Lower lobe of right lung (tissue), 2 donors: ENCODE data around the gene ZNF805. TPM values are rescaled to one million over a fixed set of nuclear protein-coding genes. Genes with fewer than 3 reads are reported as not detected.
"Not testable (repeated sequence)": the region's sequence is repeated elsewhere in the genome, so short reads cannot be mapped to it uniquely, and the experiment has no call there.

Experiments
- ATAC-seq, 2 donors: fragments of 200-7000 bp; cut with Tn5 transposase; one replicate each; pipeline ENCODE4 v1.9.1; 2020 to 2022; ENCODE audit warnings: mild to moderate bottlenecking in 2 of 2, moderate library complexity in 2 of 2
- DNase-seq: peaks from one replicate; pipeline ENCODE4 v3.0.0-alpha.2; 2020
- H3K27ac ChIP-seq: fragments of 200-600 bp; one replicate; pipeline ENCODE4 v1.8.0; 2022
- H3K27me3 ChIP-seq: fragments of 200-600 bp; one replicate; pipeline ENCODE4 v1.8.0; 2022; ENCODE audit warnings: low read depth
- H3K36me3 ChIP-seq: fragments of 200-600 bp; one replicate; pipeline ENCODE4 v1.8.0; 2022; ENCODE audit warnings: mild to moderate bottlenecking
- H3K4me1 ChIP-seq: fragments of 200-600 bp; one replicate; pipeline ENCODE4 v1.8.0; 2022
- H3K4me3 ChIP-seq: fragments of 200-600 bp; one replicate; pipeline ENCODE4 v1.8.0; 2022; ENCODE audit warnings: mild to moderate bottlenecking
- H3K9me3 ChIP-seq: fragments of 200-600 bp; one replicate; pipeline ENCODE4 v1.8.0; 2022
- intact Hi-C: fragments of 100-400 bp; cut with DNase I; formaldehyde crosslinking; loops from one replicate; pipeline ENCODE4 v1.11.0; 2022
- long read RNA-seq: library from polyadenylated mRNA; unstranded; transcript quantifications from one replicate; pipeline ENCODE4 v2.0.0, GENCODE V29; 2021
- total RNA-seq: library from RNA; stranded (reverse); fragmentation: NEBNext Ultra II Directional; extraction: Animal tissue kit (Norgen Biotek cat#: 25700); gene quantifications from one replicate; pipeline ENCODE4 v1.2.1, GENCODE V29; 2021
- TF ChIP-seq, protein P1 (sequence below): fragments of 200-600 bp; IDR thresholded peaks from one replicate; pipeline ENCODE4 v1.8.0; 2022; ENCODE audit warnings: antibody characterized with exemption, mild to moderate bottlenecking
- donor health status: DM: no; HTN: yes; CAD: no; lungs with severe emphysema.

Gene ZNF805
- 13.6 TPM for total RNA-seq
- long read RNA-seq, partial matches to known transcripts, result 0 of 5 reads
- long read RNA-seq, other reads (novel, unspliced or antisense), result 2 of 5 reads

DNA sequence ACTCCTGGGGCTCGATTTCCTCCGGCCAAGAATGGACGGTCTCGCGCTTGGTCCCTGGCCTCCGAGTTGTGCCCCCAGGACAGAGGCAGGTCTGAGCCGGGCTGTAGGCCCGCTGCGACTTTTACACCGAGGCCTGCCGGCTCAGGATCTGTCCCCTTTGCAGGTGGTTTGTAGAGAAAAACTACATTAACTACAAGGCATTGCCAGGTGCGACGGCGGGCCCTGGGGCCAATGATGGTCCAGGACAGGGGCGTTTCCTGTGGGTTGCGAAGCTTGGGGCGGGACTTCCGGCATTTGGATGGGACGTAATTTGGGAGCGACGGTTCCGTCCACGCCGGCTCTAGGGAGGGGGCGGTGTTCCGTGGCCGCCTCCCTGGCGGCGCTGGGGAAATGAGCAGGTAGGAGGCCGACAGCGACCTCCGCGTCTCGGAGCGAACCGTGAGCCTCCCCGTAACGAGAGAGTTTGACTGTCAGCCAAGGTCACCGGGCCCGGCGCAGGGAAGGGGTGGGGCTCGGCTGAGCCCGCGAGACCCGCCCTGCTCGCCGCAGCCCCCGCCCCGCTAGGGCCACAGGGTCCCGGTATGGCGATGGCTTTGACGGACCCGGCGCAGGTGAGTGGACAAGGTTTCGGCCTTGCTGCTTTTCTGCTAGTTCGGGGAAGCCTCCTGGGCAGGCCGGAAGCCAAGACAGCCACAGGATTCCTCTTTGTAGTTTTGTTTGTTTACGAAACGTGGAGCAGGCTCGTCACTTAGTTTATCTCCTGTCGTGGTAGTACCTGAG, at the start of gene ZNF805:
ZNF805 (plus strand) TSS at position 322 of the 780 bp plus-strand sequence; CDS start at position 582, 260 bp downstream.
- Histone ChIP-seq H3K4me1 (peaks cover 20% of the 10 kb centered on the region), H3K9me3 (no peaks in the 10 kb centered on the region), H3K27ac (peak within 1 kb of the TSS; percentile 90), H3K36me3 (peaks cover 19% of the 10 kb centered on the region), H3K4me3 (peak within 1 kb of the TSS; percentile 100), H3K27me3 (no peaks in the 10 kb centered on the region)
- ATAC-seq (peak; percentile 99 to 100), DNase-seq (peak; percentile 96)
- intact Hi-C loops, result no loop called here
- TF ChIP-seq, protein P1, sequence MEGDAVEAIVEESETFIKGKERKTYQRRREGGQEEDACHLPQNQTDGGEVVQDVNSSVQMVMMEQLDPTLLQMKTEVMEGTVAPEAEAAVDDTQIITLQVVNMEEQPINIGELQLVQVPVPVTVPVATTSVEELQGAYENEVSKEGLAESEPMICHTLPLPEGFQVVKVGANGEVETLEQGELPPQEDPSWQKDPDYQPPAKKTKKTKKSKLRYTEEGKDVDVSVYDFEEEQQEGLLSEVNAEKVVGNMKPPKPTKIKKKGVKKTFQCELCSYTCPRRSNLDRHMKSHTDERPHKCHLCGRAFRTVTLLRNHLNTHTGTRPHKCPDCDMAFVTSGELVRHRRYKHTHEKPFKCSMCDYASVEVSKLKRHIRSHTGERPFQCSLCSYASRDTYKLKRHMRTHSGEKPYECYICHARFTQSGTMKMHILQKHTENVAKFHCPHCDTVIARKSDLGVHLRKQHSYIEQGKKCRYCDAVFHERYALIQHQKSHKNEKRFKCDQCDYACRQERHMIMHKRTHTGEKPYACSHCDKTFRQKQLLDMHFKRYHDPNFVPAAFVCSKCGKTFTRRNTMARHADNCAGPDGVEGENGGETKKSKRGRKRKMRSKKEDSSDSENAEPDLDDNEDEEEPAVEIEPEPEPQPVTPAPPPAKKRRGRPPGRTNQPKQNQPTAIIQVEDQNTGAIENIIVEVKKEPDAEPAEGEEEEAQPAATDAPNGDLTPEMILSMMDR, result no peak

DNA sequence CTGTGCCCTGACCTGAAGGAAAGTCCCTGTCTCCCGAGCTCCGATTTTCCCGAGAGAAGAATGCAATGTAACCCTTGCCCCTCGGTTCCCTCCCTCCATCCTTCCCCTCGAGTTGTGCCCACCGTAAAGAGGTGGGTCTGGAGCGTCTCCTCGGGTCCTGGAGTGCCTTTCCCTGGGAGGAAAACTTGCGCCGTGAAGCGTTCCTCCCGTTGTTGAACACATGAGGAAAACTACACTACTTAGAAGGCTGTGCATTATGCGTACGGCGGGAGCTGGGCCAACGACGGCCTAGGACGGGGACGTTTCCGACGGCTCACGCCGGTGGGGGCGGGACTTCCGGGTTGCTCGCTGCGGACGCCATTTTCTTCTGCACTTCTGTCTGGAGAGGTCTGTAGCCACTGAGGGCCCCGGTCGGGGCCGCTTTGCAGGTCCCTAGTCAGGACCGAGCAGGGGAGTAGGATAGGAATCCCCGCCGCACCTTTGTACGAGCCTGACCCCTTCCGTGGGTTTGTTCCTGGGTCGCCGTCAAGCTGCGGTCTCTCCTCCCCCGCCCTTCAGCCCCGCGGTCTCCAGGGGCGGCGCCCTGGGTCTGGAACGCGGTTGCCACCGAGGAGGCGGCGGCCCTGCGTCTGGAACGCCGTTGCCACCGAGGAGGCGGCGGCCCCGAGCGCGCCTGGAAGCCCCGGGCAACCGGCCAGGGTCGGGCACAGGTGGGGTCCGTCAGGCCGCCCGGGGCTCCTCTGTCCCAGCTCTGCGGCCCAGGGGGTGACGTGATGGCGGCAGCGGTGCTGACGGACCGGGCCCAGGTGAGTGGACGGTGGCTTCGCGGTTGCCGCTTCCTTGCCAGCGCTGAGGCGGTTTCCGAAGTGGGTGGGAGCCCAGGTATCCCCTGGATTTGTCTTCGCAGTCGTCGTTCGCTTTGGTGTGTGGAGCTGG, 49.0 kb upstream of the ZNF805 start, which contains the start of gene ZNF264:
ZNF264 (plus strand) TSS at position 360 of the 936 bp plus-strand sequence; CDS start at position 774, 414 bp downstream.
- Histone ChIP-seq H3K4me1 (peaks cover 20% of the 10 kb centered on the region), H3K36me3 (peaks cover 29% of the 10 kb centered on the region), H3K9me3 (peaks cover 4% of the 10 kb centered on the region), H3K27ac (peak within 1 kb of the TSS; percentile 88), H3K27me3 (no peaks in the 10 kb centered on the region), H3K4me3 (peak within 1 kb of the TSS; percentile 100)
- intact Hi-C loops, result no loop called here
- TF ChIP-seq, protein P1, result no peak
- ATAC-seq, result peak; percentile 98 to 99
- DNase-seq, result peak; percentile 95

DNA sequence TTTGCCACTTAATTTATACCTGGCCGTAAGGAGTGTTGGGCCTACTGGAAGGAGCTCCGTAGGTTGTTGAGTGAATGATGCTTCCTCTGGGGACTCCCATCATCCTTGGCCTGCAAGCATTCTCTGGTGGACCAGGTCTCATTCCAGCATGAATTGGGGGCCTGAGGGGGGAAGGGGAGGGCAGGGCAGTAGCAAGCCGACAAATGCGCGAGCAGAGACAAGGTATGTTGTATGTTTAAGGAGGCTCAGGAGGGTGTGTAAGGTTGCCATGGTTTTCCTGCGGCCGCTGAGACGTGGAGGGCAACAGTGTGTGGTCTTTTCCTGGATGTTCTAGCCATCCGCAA, 48.4 kb upstream of the ZNF805 start:
- Histone ChIP-seq H3K36me3 (peaks cover 35% of the 10 kb centered on the region), H3K4me3 (peak overlapping the region; percentile 100), H3K4me1 (peaks cover 20% of the 10 kb centered on the region), H3K27ac (peak overlapping the region; percentile 88), H3K27me3 (no peaks in the 10 kb centered on the region), H3K9me3 (peaks cover 4% of the 10 kb centered on the region)
- DNase-seq, result no peak
- intact Hi-C loops, result no loop called here
- ATAC-seq, result peak; percentile 8 to 23
- TF ChIP-seq, protein P1, result no peak

DNA sequence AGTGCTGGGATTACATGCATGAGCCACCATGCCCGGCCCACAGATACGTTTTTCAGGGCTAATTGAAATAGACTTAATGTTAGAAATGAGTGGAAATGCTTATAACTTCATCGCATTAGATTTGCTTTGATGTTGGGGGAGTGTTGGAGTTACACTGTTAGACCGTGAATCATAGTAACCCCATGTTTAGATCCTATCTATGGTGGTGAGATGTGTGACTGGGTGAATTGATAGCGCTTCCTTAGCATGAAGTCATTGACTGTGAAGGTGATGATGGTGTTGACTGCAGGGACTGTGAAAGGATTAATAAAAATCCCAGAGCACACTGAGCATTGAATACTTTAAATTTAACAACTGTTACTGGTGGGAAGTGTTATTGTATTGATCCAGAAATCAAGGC, 47.4 kb upstream of the ZNF805 start:
- H3K36me3 ChIP-seq, result peaks cover 45% of the 10 kb centered on the region
- ATAC-seq, result no peak
- peaks cover 4% of the 10 kb centered on the region for H3K9me3 ChIP-seq
- no peaks in the 10 kb centered on the region for H3K27me3 ChIP-seq
- no peak overlapping the region for H3K27ac ChIP-seq
- no peak for DNase-seq
- TF ChIP-seq, protein P1, result no peak
- peaks cover 20% of the 10 kb centered on the region for H3K4me1 ChIP-seq
- intact Hi-C loops, result no loop called here
- H3K4me3 ChIP-seq, result peak overlapping the region; percentile 100

DNA sequence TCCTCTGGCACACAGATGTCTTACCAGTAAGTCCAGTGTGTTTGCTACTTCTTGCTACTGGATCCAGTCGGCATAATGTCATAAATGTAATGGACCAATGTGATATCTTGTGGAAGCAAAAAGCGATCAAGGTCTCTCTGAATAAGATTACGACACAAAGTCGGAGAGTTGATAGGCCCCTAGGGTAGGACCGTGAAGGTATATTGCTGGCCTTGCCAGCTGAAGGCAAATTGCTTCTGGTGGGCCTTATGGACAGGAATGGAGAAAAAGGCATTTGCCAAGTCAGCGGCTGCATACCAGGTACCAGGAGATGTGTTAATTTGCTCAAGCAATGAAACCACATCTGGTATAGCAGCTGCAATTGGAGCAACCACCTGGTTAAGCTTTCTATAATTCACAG, 42.6 kb upstream of the ZNF805 start:
- peaks cover 15% of the 10 kb centered on the region for H3K4me1 ChIP-seq
- H3K4me3 ChIP-seq, H3K9me3 ChIP-seq, H3K27me3 ChIP-seq, ATAC-seq, DNase-seq, H3K27ac ChIP-seq, intact Hi-C loops: not testable (repeated sequence)
- H3K36me3 ChIP-seq, result peaks cover 74% of the 10 kb centered on the region
